GM12878 (cell line): ENCODE data around the gene UBAP2. TPM values are rescaled to one million over a fixed set of nuclear protein-coding genes. Genes with fewer than 3 reads are reported as not detected.

Experiments used
- ATAC-seq: fragments of 200-7000 bp; cut with Tn5 transposase; 3 replicates; pipeline ENCODE4 v1.9.1; 2020; ENCODE audit warnings: mild to moderate bottlenecking, moderate library complexity
- BruUV-seq: library from RNA; stranded (reverse); fragments of 400-500 nt; replicated peaks from 2 replicates; lab custom pipeline; 2021; lab: Mats Ljungman, UMichigan
- CTCF ChIA-PET: fragments of 300-600 bp; sonication (Branson Sonifier 250); formaldehyde crosslinking; extraction: SDS; loops from one replicate; lab custom pipeline; 2021; ENCODE audit warnings: inconsistent platforms; lab: Yijun Ruan, JAX
- POLR2A ChIA-PET: fragments of 350-600 bp; formaldehyde crosslinking; extraction: SDS; loops from one replicate; lab custom pipeline; 2021; ENCODE audit warnings: inconsistent platforms; lab: Charles Lee
- RAD21 ChIA-PET: fragments of 300-600 bp; sonication (Branson Sonifier 250); formaldehyde crosslinking; loops from one replicate; lab custom pipeline; 2023; ENCODE audit warnings: antibody characterized with exemption; ENCODE audit not compliant: unreplicated experiment; lab: Charles Lee
- SMC1A ChIA-PET: fragments of 300-600 bp; sonication (Branson Sonifier 250); formaldehyde crosslinking; loops from one replicate; lab custom pipeline; 2023; ENCODE audit not compliant: unreplicated experiment, uncharacterized antibody; lab: Charles Lee
- DNase-seq: peaks from one replicate; pipeline ENCODE4 v3.0.0-alpha.2; 2011; ENCODE audit warnings: low read depth, low spot score
- FAIRE-seq: peaks from 3 replicates; lab custom pipeline; 2011; peaks lifted over from hg19 to GRCh38; lab: Jason Lieb, UNC
- H2AFZ ChIP-seq: 2 replicates; pipeline ENCODE4 v1.6.0; 2011; ENCODE audit warnings: low read depth, low read length, control low read depth; ENCODE audit not compliant: control insufficient read depth
- H3K27ac ChIP-seq: 2 replicates; pipeline ENCODE4 v1.5.1; 2011; ENCODE audit warnings: control low read depth; ENCODE audit not compliant: control insufficient read depth, insufficient read depth
- H3K27me3 ChIP-seq, 2 experiments: replicated peaks in 1 of 2; 2 replicates each; pipeline versions ENCODE4 v1.6.0 to v1.6.1; 2011; ENCODE audit warnings: low read length in 1 of 2; ENCODE audit not compliant: control insufficient read depth in 2 of 2, insufficient read depth in 2 of 2
- H3K36me3 ChIP-seq, 2 experiments: 2 replicates each; pipeline ENCODE4 v1.5.1; 2011; ENCODE audit warnings: low read length in 1 of 2; ENCODE audit not compliant: control insufficient read depth in 2 of 2, insufficient read depth in 2 of 2
- H3K4me1 ChIP-seq: 2 replicates; pipeline ENCODE4 v1.6.1; 2011; ENCODE audit warnings: mild to moderate bottlenecking, low read length, moderate library complexity, mixed read lengths; ENCODE audit not compliant: control insufficient read depth, insufficient read depth
- H3K4me2 ChIP-seq: 2 replicates; pipeline ENCODE4 v1.6.0; 2011; ENCODE audit warnings: control low read depth; ENCODE audit not compliant: control insufficient read depth, insufficient read depth
- H3K4me3 ChIP-seq: fragments of 200-600 bp; sonication (generic); 2 replicates; pipeline ENCODE4 v1.5.1; 2016
- H3K79me2 ChIP-seq: 2 replicates; pipeline ENCODE4 v1.6.0; 2011; ENCODE audit warnings: low read length; ENCODE audit not compliant: control insufficient read depth, insufficient read depth
- H3K9ac ChIP-seq: 2 replicates; pipeline ENCODE4 v1.8.0; 2011; ENCODE audit warnings: low read length, control low read depth, mixed read lengths; ENCODE audit not compliant: control insufficient read depth, insufficient read depth
- H3K9me3 ChIP-seq: replicated peaks from 3 replicates; pipeline ENCODE4 v1.5.1; 2011; ENCODE audit warnings: mild to moderate bottlenecking, low read length; ENCODE audit not compliant: control insufficient read depth, insufficient read depth
- H4K20me1 ChIP-seq: 2 replicates; pipeline ENCODE4 v1.6.0; 2011; ENCODE audit not compliant: control insufficient read depth, insufficient read depth
- ASH2L ChIP-seq: fragments of 300-600, 200-600 bp; sonication (generic); IDR thresholded peaks from 2 replicates; pipeline ENCODE4 v1.6.1; 2017; ENCODE audit warnings: low read depth, mild to moderate bottlenecking, borderline replicate concordance
- ATF3 ChIP-seq: IDR thresholded peaks from 2 replicates; pipeline ENCODE4 v1.6.1; 2011; ENCODE audit warnings: low read depth, mild to moderate bottlenecking, low read length, moderate library complexity, borderline replicate concordance; ENCODE audit errors: extremely low read depth
- BACH1 ChIP-seq: fragments of 450-650 bp; IDR thresholded peaks from 2 replicates; pipeline ENCODE4 v1.6.1; 2017; ENCODE audit warnings: mild to moderate bottlenecking, borderline replicate concordance
- CHD1 ChIP-seq: IDR thresholded peaks from 2 replicates; pipeline ENCODE4 v1.6.1; 2012; ENCODE audit warnings: low read depth, low read length, improper control_type of control experiment
- CREM ChIP-seq: IDR thresholded peaks from 2 replicates; pipeline ENCODE4 v1.6.1; 2014; ENCODE audit warnings: antibody characterized with exemption, low read depth
- FOXM1 ChIP-seq: IDR thresholded peaks from 2 replicates; pipeline ENCODE4 v1.6.1; 2012; ENCODE audit warnings: low read depth, mild to moderate bottlenecking, inconsistent platforms, low read length, moderate library complexity
- JUNB ChIP-seq: IDR thresholded peaks from 2 replicates; pipeline ENCODE4 v1.6.1; 2016; ENCODE audit warnings: antibody characterized with exemption, mild to moderate bottlenecking
- RAD51 ChIP-seq: fragments of 450-650 bp; IDR thresholded peaks from 2 replicates; pipeline ENCODE4 v1.6.1; 2016; ENCODE audit warnings: moderate library complexity, mild to moderate bottlenecking, inconsistent platforms
- ZBTB40 ChIP-seq: fragments of 450-650 bp; IDR thresholded peaks from 2 replicates; pipeline ENCODE4 v1.6.1; 2016; ENCODE audit warnings: mild to moderate bottlenecking, moderate library complexity, borderline replicate concordance
- WGBS: methylation state at CpG from one replicate; pipeline ENCODE4 v1.1.6; 2016; ENCODE audit warnings: low lambda C conversion rate; ENCODE audit not compliant: insufficient replicate concordance, insufficient coverage; ENCODE audit errors: missing lambda C conversion rate; 5-methylcytosine and 5-hydroxymethylcytosine counted together
- in situ Hi-C: fragments of 300-500 bp; cut with MboI; formaldehyde crosslinking; loops from 9 replicates; pipeline ENCODE4 v1.14.3; 2018; ENCODE audit warnings: mixed read lengths
- intact Hi-C: fragments of 100-400 bp; cut with micrococcal nuclease; formaldehyde crosslinking; loops from one replicate; pipeline ENCODE4 v1.14.2; 2022; ENCODE audit not compliant: unreplicated experiment
- polyA plus RNA-seq, 11 experiments: library from polyadenylated mRNA; depleted of rRNA in 4 of 11; unstranded in 6 of 11; stranded (reverse) in 5 of 11; fragments of >200 nt; fragmentation: Nextera tagmentation in 4 of 11; fragmentation: Illumina TruSeq in 1 of 11; extraction: Ambion mirVana in 4 of 11; extraction: Trizol in 1 of 11; gene quantifications; 1 replicate in 1 of 11; 2 replicates in 10 of 11; pipeline versions ENCODE4 v1.2.1 to v1.2.3, GENCODE V29; 2011 to 2016; ENCODE audit warnings: inconsistent platforms in 2 of 11, missing spikeins in 2 of 11, low read depth in 1 of 11
- total RNA-seq, 4 experiments: library from RNA; depleted of rRNA in 3 of 4; stranded (reverse); fragments of >200 nt in 3 of 4; fragmentation: Illumina TruSeq in 1 of 4; extraction: Trizol in 1 of 4; gene quantifications; 2 replicates each; pipeline versions ENCODE4 v1.2.1 to v1.2.3, GENCODE V29; 2013 to 2021

UBAP2 gene
- total and polyA plus RNA-seq, 10 of the 15 experiments (the other 5 are each of a cell fraction or from before 2014, with no cell fraction given): 8.5 to 48.2 (median 28.1) TPM

GRCh38 chr9:33956544-33956943 lies 92.1 kb downstream of the UBAP2 start (continued):
- TF ChIP-seq ZBTB40: no peak

GRCh38 chr9:33952066-33952465 lies 96.6 kb downstream of the UBAP2 start:
- Histone ChIP-seq H3K79me2 (no peaks in the 10 kb centered on the region), H3K4me2 (no peak overlapping the region), H4K20me1 (no peaks in the 10 kb centered on the region), H3K27ac (no peak overlapping the region), H3K36me3 (peaks cover 6 to 18% of the 10 kb centered on the region in 2 experiments), H3K9ac (no peak overlapping the region), H3K27me3 (no peaks in the 10 kb centered on the region), H3K4me1 (peaks cover 4% of the 10 kb centered on the region; the same call in 1 of the 2 replicates), H3K9me3 (no peaks in the 10 kb centered on the region), H2AFZ (no peak overlapping the region), H3K4me3 (no peak overlapping the region)
- CTCF ChIA-PET: interaction anchor here (1.0 to 2.8 kb wide), 2 partner anchors 122 to 139 kb away, joined by 4 to 12 read pairs; no protein-coding TSS in a partner anchor
- SMC1A ChIA-PET: interaction anchor here (0.9 kb wide), 1 partner anchor 121 kb away, joined by 4 read pairs; no protein-coding TSS in a partner anchor
- RAD21 ChIA-PET: no interaction called here
- in situ Hi-C loops (no loop called here), intact Hi-C loops (no loop called here)
- no peak for ATAC-seq
- DNase-seq: no peak
- POLR2A ChIA-PET: no interaction called here
- 95% methylated on average over 2 of the region's 2 CpGs for WGBS
- BruUV-seq: no TSS peak
- FAIRE-seq: no peak
- TF ChIP-seq ATF3: no peak
- no peak for TF ChIP-seq FOXM1
- no peak for TF ChIP-seq JUNB
- TF ChIP-seq BACH1: no peak
- TF ChIP-seq RAD51: no peak
- no peak for TF ChIP-seq CREM
- TF ChIP-seq CHD1: no peak
- TF ChIP-seq ASH2L: no peak
